HCT116 (cell line): ENCODE measurements around the gene MACROD1. TPM values are rescaled to one million over a fixed set of nuclear protein-coding genes. Genes with fewer than 3 reads are reported as not detected.

ENCODE experiments used
- ATAC-seq: fragments of 200-7000 bp; cut with Tn5 transposase; 2 replicates; pipeline ENCODE4 v1.9.1; 2020; ENCODE audit warnings: mild to moderate bottlenecking, moderate library complexity
- BruUV-seq: library from RNA; stranded (reverse); fragments of 400-500 nt; replicated peaks from 2 replicates; lab custom pipeline; 2021; lab: Mats Ljungman, UMichigan
- CTCF ChIA-PET: fragments of 300-600 bp; sonication (Branson Sonifier 250); formaldehyde crosslinking; loops from one replicate; lab custom pipeline; 2021; ENCODE audit warnings: antibody characterized with exemption; lab: Charles Lee
- POLR2A ChIA-PET: fragments of 300-600, 350-600 bp; sonication (Branson Sonifier 250); formaldehyde crosslinking; loops from one replicate; lab custom pipeline; 2021; ENCODE audit warnings: antibody characterized with exemption; lab: Charles Lee
- RAD21 ChIA-PET, 2 experiments: fragments of 300-600 bp; sonication (Branson Sonifier 250); formaldehyde crosslinking; loops; one replicate each; lab custom pipeline; 2023; ENCODE audit warnings: low total read pairs in 2 of 2; ENCODE audit not compliant: uncharacterized antibody in 2 of 2, unreplicated experiment in 2 of 2, low non-redundant PET in 1 of 2; lab: Charles Lee
- DNase-seq: peaks from one replicate; pipeline ENCODE4 v3.0.0-alpha.2; 2010; ENCODE audit warnings: low read depth, low spot score
- H2AFZ ChIP-seq: fragments of 200-600 bp; shearing (Covaris generic), sonication (generic); 2 replicates; pipeline ENCODE4 v1.6.1; 2017; ENCODE audit warnings: low read depth, mixed run types, mixed read lengths, antibody characterized with exemption, low read length; ENCODE audit not compliant: poor library complexity, severe bottlenecking
- H3K27ac ChIP-seq: 2 replicates; pipeline ENCODE4 v1.5.1; 2012; ENCODE audit warnings: low read depth, low read length
- H3K27me3 ChIP-seq: fragments of 200-600 bp; sonication (generic); 2 replicates; pipeline ENCODE4 v1.6.1; 2016; ENCODE audit warnings: mixed run types, low read length, mixed read lengths; ENCODE audit not compliant: insufficient read depth
- H3K36me3 ChIP-seq, 2 experiments: fragments of 200-500 bp in 1 of 2; fragments of 200-600 bp in 1 of 2; sonication (Bioruptor generic) in 1 of 2; sonication (generic) in 1 of 2; 2 replicates each; pipeline versions ENCODE4 v1.5.1 to v1.6.1; 2014 to 2016; ENCODE audit warnings: low read length in 2 of 2, inconsistent platforms in 1 of 2, mixed read lengths in 1 of 2, mixed run types in 1 of 2; ENCODE audit not compliant: insufficient read depth in 2 of 2, control insufficient read depth in 1 of 2
- H3K4me1 ChIP-seq, 2 experiments: fragments of 200-600 bp in 1 of 2; sonication (generic) in 1 of 2; 2 replicates each; pipeline versions ENCODE4 v1.5.1 to v1.6.1; 2012 to 2017; ENCODE audit warnings: low read length in 2 of 2, inconsistent platforms in 1 of 2, mild to moderate bottlenecking in 1 of 2, mixed read lengths in 1 of 2, mixed run types in 1 of 2, moderate library complexity in 1 of 2; ENCODE audit not compliant: insufficient read depth in 2 of 2, control insufficient read depth in 1 of 2
- H3K4me2 ChIP-seq: fragments of 200-600 bp; sonication (generic); 2 replicates; pipeline ENCODE4 v1.6.1; 2017; ENCODE audit warnings: mixed run types, low read length, mixed read lengths
- H3K4me3 ChIP-seq, 2 experiments: fragments of 200-600 bp in 1 of 2; sonication (generic) in 1 of 2; replicated peaks in 1 of 2; 2 replicates each; pipeline ENCODE4 v1.5.1; 2011 to 2016; ENCODE audit warnings: low read length in 2 of 2, control low read depth in 1 of 2, low read depth in 1 of 2, mild to moderate bottlenecking in 1 of 2, mixed read lengths in 1 of 2, mixed run types in 1 of 2
- H3K79me2 ChIP-seq: fragments of 200-600 bp; sonication (generic); 2 replicates; pipeline ENCODE4 v1.6.1; 2017; ENCODE audit warnings: mild to moderate bottlenecking, mixed run types, low read length, moderate library complexity, mixed read lengths; ENCODE audit not compliant: insufficient read depth
- H3K9ac ChIP-seq: fragments of 200-600 bp; sonication (generic); 2 replicates; pipeline ENCODE4 v1.6.1; 2016; ENCODE audit warnings: low read length, mixed read lengths
- H3K9me2 ChIP-seq: fragments of 200-600 bp; sonication (generic), shearing (Covaris generic); 2 replicates; pipeline ENCODE4 v1.6.1; 2017; ENCODE audit warnings: mixed run types, mild to moderate bottlenecking, moderate library complexity; ENCODE audit not compliant: insufficient read depth
- H3K9me3 ChIP-seq, 2 experiments: fragments of 200-500 bp in 1 of 2; fragments of 200-600 bp in 1 of 2; sonication (Bioruptor generic) in 1 of 2; sonication (generic) in 1 of 2; 2 replicates each; pipeline ENCODE4 v1.6.1; 2014 to 2017; ENCODE audit warnings: low read length in 2 of 2, mixed read lengths in 2 of 2, inconsistent platforms in 1 of 2, low read depth in 1 of 2, mild to moderate bottlenecking in 1 of 2, mixed run types in 1 of 2, moderate library complexity in 1 of 2; ENCODE audit not compliant: control insufficient read depth in 1 of 2, insufficient read depth in 1 of 2
- H4K20me1 ChIP-seq: fragments of 200-600 bp; sonication (generic), shearing (Covaris generic); 2 replicates; pipeline ENCODE4 v1.6.1; 2017; ENCODE audit warnings: mixed run types, mild to moderate bottlenecking, moderate library complexity; ENCODE audit not compliant: insufficient read depth
- ATF3 ChIP-seq: IDR thresholded peaks from 2 replicates; pipeline ENCODE4 v1.6.1; 2012
- EGR1 ChIP-seq: IDR thresholded peaks from 2 replicates; pipeline ENCODE4 v1.6.1; 2012; ENCODE audit warnings: low read depth
- ELF1 ChIP-seq: IDR thresholded peaks from 2 replicates; pipeline ENCODE4 v1.6.1; 2012; ENCODE audit warnings: low read depth, borderline replicate concordance
- EZH2 ChIP-seq: fragments of 200-600 bp; sonication (generic); IDR thresholded peaks from 2 replicates; pipeline ENCODE4 v1.6.1; 2017; ENCODE audit warnings: antibody characterized with exemption, mixed run types
- EZH2phosphoT487 ChIP-seq: fragments of 200-600 bp; IDR thresholded peaks from 2 replicates; pipeline ENCODE4 v1.6.1; 2018; ENCODE audit warnings: antibody characterized with exemption, borderline replicate concordance
- FOSL1 ChIP-seq: IDR thresholded peaks from 2 replicates; pipeline ENCODE4 v1.6.1; 2012; ENCODE audit warnings: low read depth
- POLR2A ChIP-seq: IDR thresholded peaks from 2 replicates; pipeline ENCODE4 v1.7.0; 2011; ENCODE audit warnings: borderline replicate concordance; ENCODE audit not compliant: insufficient read depth, insufficient read length; ENCODE audit errors: extremely low read depth
- RAD21 ChIP-seq: IDR thresholded peaks from 2 replicates; pipeline ENCODE4 v1.6.1; 2012; ENCODE audit warnings: low read depth, mild to moderate bottlenecking
- REST ChIP-seq: IDR thresholded peaks from 2 replicates; pipeline ENCODE4 v1.6.1; 2012; ENCODE audit warnings: low read depth
- TCF7L2 ChIP-seq: IDR thresholded peaks from 2 replicates; pipeline ENCODE4 v1.7.0; 2011; ENCODE audit warnings: borderline replicate concordance, inconsistent platforms; ENCODE audit not compliant: insufficient read depth, insufficient read length; ENCODE audit errors: extremely low read depth
- ZBTB33 ChIP-seq: IDR thresholded peaks from 2 replicates; pipeline ENCODE4 v1.6.1; 2011; ENCODE audit warnings: mild to moderate bottlenecking, low read length, moderate library complexity; ENCODE audit not compliant: insufficient replicate concordance; ENCODE audit errors: extremely low read depth
- ZFX ChIP-seq: fragments of 450-650 bp; IDR thresholded peaks from 2 replicates; pipeline ENCODE4 v1.6.1; 2017
- intact Hi-C: fragments of 100-400 bp; cut with micrococcal nuclease; formaldehyde crosslinking; loops from 2 replicates; pipeline ENCODE4 v1.10.0; 2022
- total RNA-seq: library from RNA; stranded (reverse); gene quantifications from one replicate; pipeline ENCODE4 v1.2.1, GENCODE V29; 2021; ENCODE audit not compliant: unreplicated experiment

The MACROD1 gene
- total RNA-seq, 1 experiment from 2014 or later, result 61.1 TPM

GRCh38 chr11:63979426-63979825, 186.5 kb downstream of the MACROD1 start:
- ChIA-PET RAD21 (no interaction called here), POLR2A (no interaction called here), CTCF (no interaction called here)
- intact Hi-C loops, result no loop called here
- Histone ChIP-seq H3K36me3 (peaks cover 2 to 7% of the 10 kb centered on the region in 2 experiments; a peak in 2 of 4 replicates), H3K79me2 (peaks cover 51% of the 10 kb centered on the region), H3K9me3 (no peaks in the 10 kb centered on the region), H3K4me2 (no peak overlapping the region), H2AFZ (no peak overlapping the region), H3K27ac (no peak overlapping the region), H4K20me1 (no peaks in the 10 kb centered on the region)
- no peak for ATAC-seq
- TF ChIP-seq ZFX (no peak), TCF7L2 (no peak), ELF1 (no peak), FOSL1 (no peak)
- TF ChIP-seq, all 23 proteins: peak for 0
- Histone ChIP-seq H3K9ac (no peak overlapping the region), H3K4me3 (no peak overlapping the region), H3K4me1 (peaks cover 10 to 16% of the 10 kb centered on the region in 2 experiments), H3K27me3 (no peaks in the 10 kb centered on the region), H3K9me2 (no peaks in the 10 kb centered on the region)
- no peak for DNase-seq
- BruUV-seq, result no TSS peak

GRCh38 chr11:63978551-63979239, 187.2 kb downstream of the MACROD1 start:
- Histone ChIP-seq H3K4me1 (peaks cover 10 to 21% of the 10 kb centered on the region in 2 experiments), H3K9ac (no peak overlapping the region), H3K79me2 (peaks cover 51% of the 10 kb centered on the region), H3K27ac (no peak overlapping the region), H3K9me3 (no peaks in the 10 kb centered on the region), H3K9me2 (no peaks in the 10 kb centered on the region), H3K27me3 (no peaks in the 10 kb centered on the region), H2AFZ (no peak overlapping the region), H4K20me1 (no peaks in the 10 kb centered on the region), H3K4me3 (no peak overlapping the region), H3K36me3 (peaks cover 2 to 7% of the 10 kb centered on the region in 2 experiments; a peak in 2 of 4 replicates), H3K4me2 (no peak overlapping the region)
- ChIA-PET POLR2A (no interaction called here), CTCF (no interaction called here), RAD21 (no interaction called here)
- DNase-seq (no peak), ATAC-seq (no peak)
- no TSS peak for BruUV-seq
- intact Hi-C loops, result no loop called here
- TF ChIP-seq REST (no peak), ZBTB33 (no peak), POLR2A (no peak), EGR1 (no peak), ELF1 (no peak), RAD21 (no peak), EZH2 (no peak), EZH2phosphoT487 (no peak), ATF3 (no peak)
